WTC11 (cell line): ENCODE measurements around the gene PICALM.

Experiments used
- MXD4 ChIP-seq: fragments of 250-450 bp; sonication (Bioruptor Pico); IDR thresholded peaks from 2 replicates; pipeline ENCODE4 v1.8.0; 2021; ENCODE audit warnings: mild to moderate bottlenecking, moderate library complexity, borderline replicate concordance
- TEAD1 ChIP-seq: sonication (generic); formaldehyde crosslinking; IDR thresholded peaks from 2 replicates; pipeline ENCODE4 v1.8.0; 2022; ENCODE audit warnings: mild to moderate bottlenecking, missing genetic modification reagents
- ZNF416 ChIP-seq: fragments of 250-450 bp; sonication (Bioruptor Pico); IDR thresholded peaks from 2 replicates; pipeline ENCODE4 v1.9.0; 2021; ENCODE audit warnings: mild to moderate bottlenecking, inconsistent platforms
- TF ChIP-seq, protein P1 (sequence below): fragments of 200-600 bp; IDR thresholded peaks from 2 replicates; pipeline ENCODE4 v1.8.0; 2022; ENCODE audit warnings: antibody characterized with exemption
- TF ChIP-seq, protein P2 (sequence below): sonication (generic); formaldehyde crosslinking; IDR thresholded peaks from 2 replicates; pipeline ENCODE4 v1.8.1; 2023; ENCODE audit warnings: mild to moderate bottlenecking, missing genetic modification reagents, moderate library complexity
- TF ChIP-seq, protein P3 (sequence below): sonication (generic); formaldehyde crosslinking; IDR thresholded peaks from 2 replicates; pipeline ENCODE4 v1.8.1; 2023; ENCODE audit warnings: mild to moderate bottlenecking, moderate library complexity, missing genetic modification reagents
- TF ChIP-seq, protein P4 (sequence below): sonication (generic); formaldehyde crosslinking; IDR thresholded peaks from 2 replicates; pipeline ENCODE4 v1.8.0; 2022; ENCODE audit warnings: mild to moderate bottlenecking, missing genetic modification reagents
- TF ChIP-seq, protein P5 (sequence below): sonication (generic); formaldehyde crosslinking; IDR thresholded peaks from 2 replicates; pipeline ENCODE4 v1.8.0; 2022; ENCODE audit warnings: mild to moderate bottlenecking, missing genetic modification reagents

DNA sequence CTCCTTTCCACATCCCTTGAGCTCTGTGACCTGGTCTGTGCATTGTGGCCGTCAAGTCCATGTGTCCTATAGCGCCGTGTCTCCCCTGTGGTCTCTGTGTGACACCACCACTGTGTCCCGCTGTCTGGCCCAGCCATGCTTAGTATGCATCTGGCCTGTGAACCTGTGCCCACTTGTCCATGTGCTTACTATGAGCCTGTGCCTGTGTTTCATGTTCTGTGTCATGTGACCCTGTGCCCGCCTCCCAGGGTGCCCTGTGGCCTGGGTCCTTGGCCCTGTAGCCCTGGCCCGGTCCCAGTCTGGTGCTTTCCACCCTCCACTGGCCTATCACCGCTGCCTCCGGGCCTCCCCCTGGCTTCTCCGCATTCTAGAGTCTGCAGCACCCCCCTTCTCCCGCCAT lies 133.1 kb downstream of the PICALM start:
- TF ChIP-seq MXD4 (CRISPR knock-in tag) (no peak), ZNF416 (CRISPR knock-in tag) (no peak), TEAD1 (CRISPR knock-in tag) (no peak)
- TF ChIP-seq, protein P1, sequence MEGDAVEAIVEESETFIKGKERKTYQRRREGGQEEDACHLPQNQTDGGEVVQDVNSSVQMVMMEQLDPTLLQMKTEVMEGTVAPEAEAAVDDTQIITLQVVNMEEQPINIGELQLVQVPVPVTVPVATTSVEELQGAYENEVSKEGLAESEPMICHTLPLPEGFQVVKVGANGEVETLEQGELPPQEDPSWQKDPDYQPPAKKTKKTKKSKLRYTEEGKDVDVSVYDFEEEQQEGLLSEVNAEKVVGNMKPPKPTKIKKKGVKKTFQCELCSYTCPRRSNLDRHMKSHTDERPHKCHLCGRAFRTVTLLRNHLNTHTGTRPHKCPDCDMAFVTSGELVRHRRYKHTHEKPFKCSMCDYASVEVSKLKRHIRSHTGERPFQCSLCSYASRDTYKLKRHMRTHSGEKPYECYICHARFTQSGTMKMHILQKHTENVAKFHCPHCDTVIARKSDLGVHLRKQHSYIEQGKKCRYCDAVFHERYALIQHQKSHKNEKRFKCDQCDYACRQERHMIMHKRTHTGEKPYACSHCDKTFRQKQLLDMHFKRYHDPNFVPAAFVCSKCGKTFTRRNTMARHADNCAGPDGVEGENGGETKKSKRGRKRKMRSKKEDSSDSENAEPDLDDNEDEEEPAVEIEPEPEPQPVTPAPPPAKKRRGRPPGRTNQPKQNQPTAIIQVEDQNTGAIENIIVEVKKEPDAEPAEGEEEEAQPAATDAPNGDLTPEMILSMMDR = no peak
- TF ChIP-seq, protein P2, sequence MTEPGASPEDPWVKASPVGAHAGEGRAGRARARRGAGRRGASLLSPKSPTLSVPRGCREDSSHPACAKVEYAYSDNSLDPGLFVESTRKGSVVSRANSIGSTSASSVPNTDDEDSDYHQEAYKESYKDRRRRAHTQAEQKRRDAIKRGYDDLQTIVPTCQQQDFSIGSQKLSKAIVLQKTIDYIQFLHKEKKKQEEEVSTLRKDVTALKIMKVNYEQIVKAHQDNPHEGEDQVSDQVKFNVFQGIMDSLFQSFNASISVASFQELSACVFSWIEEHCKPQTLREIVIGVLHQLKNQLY (CRISPR knock-in tag) = no peak
- TF ChIP-seq, protein P3, sequence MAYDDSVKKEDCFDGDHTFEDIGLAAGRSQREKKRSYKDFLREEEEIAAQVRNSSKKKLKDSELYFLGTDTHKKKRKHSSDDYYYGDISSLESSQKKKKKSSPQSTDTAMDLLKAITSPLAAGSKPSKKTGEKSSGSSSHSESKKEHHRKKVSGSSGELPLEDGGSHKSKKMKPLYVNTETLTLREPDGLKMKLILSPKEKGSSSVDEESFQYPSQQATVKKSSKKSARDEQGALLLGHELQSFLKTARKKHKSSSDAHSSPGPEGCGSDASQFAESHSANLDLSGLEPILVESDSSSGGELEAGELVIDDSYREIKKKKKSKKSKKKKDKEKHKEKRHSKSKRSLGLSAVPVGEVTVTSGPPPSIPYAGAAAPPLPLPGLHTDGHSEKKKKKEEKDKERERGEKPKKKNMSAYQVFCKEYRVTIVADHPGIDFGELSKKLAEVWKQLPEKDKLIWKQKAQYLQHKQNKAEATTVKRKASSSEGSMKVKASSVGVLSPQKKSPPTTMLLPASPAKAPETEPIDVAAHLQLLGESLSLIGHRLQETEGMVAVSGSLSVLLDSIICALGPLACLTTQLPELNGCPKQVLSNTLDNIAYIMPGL (CRISPR knock-in tag) = no peak
- TF ChIP-seq, protein P4, sequence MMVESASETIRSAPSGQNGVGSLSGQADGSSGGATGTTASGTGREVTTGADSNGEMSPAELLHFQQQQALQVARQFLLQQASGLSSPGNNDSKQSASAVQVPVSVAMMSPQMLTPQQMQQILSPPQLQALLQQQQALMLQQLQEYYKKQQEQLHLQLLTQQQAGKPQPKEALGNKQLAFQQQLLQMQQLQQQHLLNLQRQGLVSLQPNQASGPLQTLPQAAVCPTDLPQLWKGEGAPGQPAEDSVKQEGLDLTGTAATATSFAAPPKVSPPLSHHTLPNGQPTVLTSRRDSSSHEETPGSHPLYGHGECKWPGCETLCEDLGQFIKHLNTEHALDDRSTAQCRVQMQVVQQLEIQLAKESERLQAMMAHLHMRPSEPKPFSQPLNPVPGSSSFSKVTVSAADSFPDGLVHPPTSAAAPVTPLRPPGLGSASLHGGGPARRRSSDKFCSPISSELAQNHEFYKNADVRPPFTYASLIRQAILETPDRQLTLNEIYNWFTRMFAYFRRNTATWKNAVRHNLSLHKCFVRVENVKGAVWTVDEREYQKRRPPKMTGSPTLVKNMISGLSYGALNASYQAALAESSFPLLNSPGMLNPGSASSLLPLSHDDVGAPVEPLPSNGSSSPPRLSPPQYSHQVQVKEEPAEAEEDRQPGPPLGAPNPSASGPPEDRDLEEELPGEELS (CRISPR knock-in tag) = no peak
- TF ChIP-seq, protein P5, sequence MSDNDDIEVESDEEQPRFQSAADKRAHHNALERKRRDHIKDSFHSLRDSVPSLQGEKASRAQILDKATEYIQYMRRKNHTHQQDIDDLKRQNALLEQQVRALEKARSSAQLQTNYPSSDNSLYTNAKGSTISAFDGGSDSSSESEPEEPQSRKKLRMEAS (CRISPR knock-in tag) = no peak
